GM20431 (cell line): ENCODE results near the gene HOXD11.

Experiments used
- in situ Hi-C: fragments of 300-500 bp; cut with MseI, MboI; formaldehyde crosslinking; loops from one replicate; pipeline ENCODE4 v1.15.0; 2020; ENCODE audit warnings: low sequenced_read_pairs; ENCODE audit not compliant: unreplicated experiment

The HOXD11 gene

GRCh38 chr2:176080540-176081375 lies 26.3 kb upstream of the HOXD11 start:
- in situ Hi-C loops: loop anchor here (25.0 kb wide), 2 partner anchors 393 to 668 kb away; no protein-coding TSS in a partner anchor

DNA sequence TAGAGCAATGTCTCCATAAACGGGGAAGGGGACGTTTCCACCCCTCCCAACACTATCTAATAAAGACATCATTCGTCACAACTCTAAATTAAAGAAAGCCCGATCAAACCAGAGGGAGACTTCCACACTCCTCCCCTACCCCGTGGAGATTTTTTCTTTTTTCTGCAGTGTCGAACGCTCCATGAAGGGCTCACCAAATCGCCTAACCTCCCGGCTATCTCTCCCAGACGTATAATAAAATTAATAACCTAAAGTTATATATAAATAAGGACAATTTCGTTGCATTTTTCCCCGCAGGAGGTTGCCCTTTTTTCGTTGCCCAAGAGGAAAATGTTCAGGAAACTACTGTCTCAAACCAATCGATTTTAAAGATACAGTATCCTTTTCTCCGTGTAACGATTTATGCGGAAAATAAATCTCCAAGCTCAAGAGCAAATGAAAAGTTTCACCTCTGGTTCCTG lies 25.7 kb upstream of the HOXD11 start:
- in situ Hi-C loops: loop anchor here (25.0 kb wide), 2 partner anchors 394 to 669 kb away; no protein-coding TSS in a partner anchor

DNA sequence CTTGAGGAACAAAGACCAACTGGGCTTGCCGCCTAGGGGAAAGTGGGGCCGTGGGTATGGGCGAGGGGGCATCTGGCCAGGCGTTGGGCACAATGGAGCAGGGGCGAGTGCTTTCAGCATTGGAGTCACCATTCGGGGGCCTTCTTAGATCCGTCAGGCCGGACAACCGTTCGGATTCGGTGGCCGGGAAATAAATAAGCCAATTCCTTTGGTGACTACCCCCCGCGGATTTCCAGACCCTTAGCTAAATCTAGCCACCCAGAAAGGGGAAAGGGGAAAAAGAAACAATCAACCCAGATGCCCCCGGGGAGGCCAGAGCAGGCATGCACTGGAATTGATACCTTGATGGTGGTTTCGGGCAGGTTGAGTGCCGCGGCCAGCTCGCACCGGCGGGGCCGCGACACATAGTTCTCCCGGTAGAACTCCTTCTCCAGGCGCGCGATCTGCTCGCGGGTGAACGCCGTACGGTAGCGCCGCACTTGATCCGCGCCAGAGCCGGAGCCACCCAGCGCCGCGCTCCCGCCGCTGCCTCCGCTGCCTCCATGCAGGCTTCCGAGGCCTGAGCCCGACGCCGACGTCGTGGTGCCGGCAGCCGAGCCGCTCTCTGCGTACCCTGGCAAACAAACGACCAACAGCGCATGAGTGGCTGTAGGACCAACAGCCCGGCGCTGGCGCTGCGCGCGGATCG lies 25.1 kb upstream of the HOXD11 start:
- in situ Hi-C loops: loop anchor here (25.0 kb wide), 2 partner anchors 395 to 670 kb away; no protein-coding TSS in a partner anchor

- in situ Hi-C loops: loop anchor here (25.0 kb wide), 2 partner anchors 395 to 670 kb away; no protein-coding TSS in a partner anchor
Observed at GRCh38 chr2:176082525-176082823, 24.6 kb upstream of the HOXD11 start.

DNA sequence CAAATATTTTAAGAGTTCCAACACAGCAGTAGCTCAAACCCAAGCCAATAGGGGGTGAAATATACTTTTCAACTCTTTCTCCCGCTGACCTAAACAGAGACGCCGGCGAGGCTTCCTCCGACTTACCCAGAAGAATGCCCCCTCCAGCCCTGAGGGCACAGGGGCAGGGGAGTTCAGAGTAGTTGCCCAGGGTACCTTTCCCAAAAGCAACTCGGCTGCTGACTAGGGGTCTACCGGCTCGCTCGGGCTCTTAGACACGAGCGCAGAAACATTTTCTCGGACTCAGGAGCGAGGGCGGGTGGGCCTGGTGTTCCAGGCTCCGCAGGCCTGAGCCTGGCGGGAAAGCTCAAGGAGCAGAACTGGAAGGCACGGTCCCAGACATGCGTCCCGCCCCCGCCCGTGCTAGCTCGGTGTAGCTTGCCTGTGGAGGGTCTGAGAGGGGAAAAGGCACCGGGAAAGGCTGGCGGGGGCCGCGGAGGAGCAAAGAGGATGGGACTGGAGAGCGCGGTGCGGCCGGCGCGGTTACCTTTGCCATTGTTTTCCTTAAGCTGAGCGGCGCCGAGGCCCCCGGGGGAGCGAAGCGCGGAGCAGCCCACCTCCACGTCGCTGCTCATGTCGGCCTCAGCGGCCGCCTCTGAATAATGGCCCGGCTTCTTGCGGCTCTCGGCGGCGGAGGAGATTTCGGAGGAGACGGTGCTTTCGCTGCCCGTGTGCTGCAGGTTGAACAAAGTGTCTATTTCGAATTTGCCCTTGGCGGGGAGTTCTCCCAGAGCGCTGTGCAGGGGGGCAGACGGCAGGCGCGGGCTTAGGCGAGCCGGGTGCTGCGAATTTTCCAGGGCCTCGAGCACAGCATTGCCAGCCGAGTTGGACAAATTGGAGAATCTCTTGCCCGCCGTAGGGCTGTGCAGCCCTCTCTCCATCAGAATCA lies 24.0 kb upstream of the HOXD11 start:
- in situ Hi-C loops: loop anchor here (25.0 kb wide), 2 partner anchors 396 to 671 kb away; no protein-coding TSS in a partner anchor

- in situ Hi-C loops: loop anchor here (25.0 kb wide), 2 partner anchors 397 to 672 kb away; no protein-coding TSS in a partner anchor
Observed at GRCh38 chr2:176083796-176084261, 23.3 kb upstream of the HOXD11 start, which contains the start of gene EVX2. EVX2 (minus strand) TSS chr2:176083962; CDS start chr2:176083776, 186 bp downstream.

GRCh38 chr2:176084611-176085119 lies 22.4 kb upstream of the HOXD11 start:
- in situ Hi-C loops: loop anchor here (25.0 kb wide), 2 partner anchors 397 to 672 kb away; no protein-coding TSS in a partner anchor

- in situ Hi-C loops: loop anchor here (25.0 kb wide), 2 partner anchors 398 to 673 kb away; no protein-coding TSS in a partner anchor
Observed at GRCh38 chr2:176085120-176085788, 21.8 kb upstream of the HOXD11 start.

DNA sequence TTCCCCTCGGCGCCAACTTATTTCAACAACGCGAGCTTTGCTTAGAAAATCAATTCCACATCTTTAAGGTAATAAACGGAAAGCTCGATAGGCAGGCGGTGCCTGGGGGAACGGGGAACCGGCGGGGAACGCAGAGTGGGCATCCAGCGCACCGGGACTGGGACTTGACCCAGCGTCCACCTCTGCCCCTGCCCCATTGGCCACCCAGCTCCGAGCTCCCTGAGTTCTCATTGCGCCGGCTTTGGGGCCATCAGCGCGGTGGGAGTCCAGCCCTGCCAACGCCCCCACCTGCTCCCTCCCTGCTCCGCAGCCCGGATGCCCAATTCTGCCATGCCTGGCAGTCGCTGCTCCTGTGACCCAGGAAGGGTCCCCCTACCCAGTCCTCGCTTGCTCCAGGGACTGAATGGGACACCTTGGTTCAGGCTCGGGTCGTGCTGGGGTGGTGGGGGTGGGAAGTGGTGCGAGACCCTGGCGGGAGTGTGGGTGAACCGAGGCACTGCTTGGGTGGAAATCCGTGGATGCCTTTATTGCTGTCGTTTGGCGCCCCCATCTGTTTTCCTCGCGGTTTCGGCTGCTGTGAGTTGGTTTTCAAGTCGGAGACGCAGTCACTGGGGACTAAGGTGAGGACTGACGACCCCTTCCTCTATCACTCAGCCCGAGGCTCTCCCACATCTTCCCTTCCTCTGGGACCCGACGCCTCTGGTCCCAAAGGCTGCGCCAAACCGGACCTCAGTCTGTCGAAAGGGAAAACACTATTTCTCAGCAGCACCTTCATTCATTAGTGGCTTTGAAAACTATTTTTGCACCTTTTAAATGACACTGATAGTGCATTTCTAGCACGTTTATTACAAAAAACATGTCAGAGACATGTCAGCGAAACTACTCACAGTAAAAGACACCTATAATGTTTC lies 21.0 kb upstream of the HOXD11 start:
- in situ Hi-C loops: loop anchor here (25.0 kb wide), 2 partner anchors 399 to 674 kb away; no protein-coding TSS in a partner anchor

- in situ Hi-C loops: loop anchor here (25.0 kb wide), 2 partner anchors 400 to 675 kb away; no protein-coding TSS in a partner anchor
Observed at GRCh38 chr2:176087330-176088047, 19.6 kb upstream of the HOXD11 start.

DNA sequence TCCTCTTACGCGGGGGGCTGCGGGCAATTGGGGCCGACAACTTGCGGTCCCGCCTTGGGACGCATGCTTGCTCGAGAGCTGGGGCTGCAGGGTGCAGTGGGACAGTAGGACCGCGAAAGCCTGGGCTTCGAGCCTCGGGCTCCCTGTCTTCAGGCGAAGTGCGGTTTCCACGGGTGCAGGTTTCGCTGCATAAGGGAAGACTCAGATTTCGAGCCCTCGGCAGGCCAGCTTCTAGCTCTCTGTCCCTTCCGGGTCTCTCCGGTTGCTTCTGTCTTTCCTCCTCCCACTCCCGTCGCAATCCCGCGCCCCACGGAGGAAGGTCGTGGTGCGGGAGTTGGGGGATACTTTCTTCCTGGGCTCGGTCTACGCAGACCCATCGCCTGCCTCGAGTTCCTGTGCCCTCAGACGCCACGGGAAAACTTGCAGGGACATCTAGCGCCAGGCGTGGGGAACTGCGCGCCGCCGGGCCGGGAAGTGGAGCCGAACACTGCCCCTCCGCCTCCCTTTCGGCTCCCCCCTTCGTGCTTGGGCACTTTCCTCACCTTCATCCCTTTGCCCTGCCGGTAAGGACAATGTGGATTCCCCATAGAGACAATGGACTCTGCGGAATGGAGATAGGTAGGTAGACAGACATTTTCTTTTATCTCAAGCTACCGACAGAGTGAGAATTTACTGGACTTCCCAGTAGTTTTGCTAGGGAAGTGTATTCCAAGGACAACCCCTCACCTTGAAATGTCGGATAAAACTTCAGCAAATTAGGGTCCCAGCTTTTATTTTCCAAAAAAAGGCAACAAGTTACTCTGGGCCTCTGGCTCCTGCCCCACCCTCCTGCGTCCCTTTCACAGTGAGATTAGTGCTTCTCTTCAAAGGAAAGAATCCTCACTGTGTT lies 18.8 kb upstream of the HOXD11 start:
- in situ Hi-C loops: loop anchor here (25.0 kb wide), 2 partner anchors 401 to 676 kb away; no protein-coding TSS in a partner anchor

GRCh38 chr2:176088937-176089842 lies 17.9 kb upstream of the HOXD11 start:
- in situ Hi-C loops: loop anchor here (25.0 kb wide), 2 partner anchors 402 to 677 kb away; no protein-coding TSS in a partner anchor

DNA sequence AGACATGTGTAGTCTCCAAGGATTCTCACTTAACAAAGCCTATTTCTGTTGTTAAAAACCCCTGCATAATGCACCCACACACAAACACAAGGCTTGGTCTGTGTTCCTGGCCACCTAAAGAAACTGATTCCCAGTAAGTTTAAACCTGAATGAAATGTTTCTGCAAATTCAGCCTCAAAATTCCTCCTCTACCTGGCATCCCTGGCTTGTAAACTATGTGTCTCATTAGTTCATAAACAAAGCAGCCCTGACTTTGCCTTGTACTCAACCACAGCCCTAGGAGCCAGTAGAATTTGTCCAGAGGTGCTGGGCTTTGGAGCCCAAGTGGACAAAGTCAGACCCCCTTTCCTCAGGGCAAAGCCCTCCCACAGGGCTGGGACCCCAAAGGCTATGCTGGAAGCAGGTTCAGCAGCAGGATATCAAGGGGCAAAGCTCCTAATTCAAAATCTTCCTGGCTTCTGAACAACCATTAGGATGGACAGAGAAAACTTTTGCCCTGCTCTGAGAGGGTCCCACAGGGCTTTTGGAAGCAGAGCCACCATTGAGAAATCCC lies 17.2 kb upstream of the HOXD11 start:
- in situ Hi-C loops: loop anchor here (25.0 kb wide), 2 partner anchors 403 to 678 kb away; no protein-coding TSS in a partner anchor

DNA sequence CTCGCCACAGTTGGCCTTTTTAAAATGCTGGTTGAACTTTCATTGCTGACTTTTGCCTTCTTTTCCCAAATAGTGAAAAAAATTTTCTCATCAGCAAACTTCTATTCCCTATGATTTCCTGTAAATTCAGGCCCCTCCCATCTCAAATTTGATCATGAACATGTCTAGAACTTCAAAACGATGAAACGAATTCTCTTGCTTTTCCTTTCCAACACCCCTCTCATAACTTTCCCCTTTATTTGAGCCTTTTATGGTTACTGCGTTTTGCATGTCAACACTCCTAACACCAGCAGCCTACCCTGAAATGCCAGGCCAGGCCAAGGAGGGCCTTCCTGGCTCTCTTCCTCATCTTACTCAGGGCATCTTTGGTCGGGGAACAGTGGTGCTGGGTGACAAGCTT lies 16.2 kb upstream of the HOXD11 start:
- in situ Hi-C loops: loop anchor here (25.0 kb wide), 2 partner anchors 404 to 679 kb away; no protein-coding TSS in a partner anchor
